B cell (primary cell): ENCODE measurements around the gene CCNK.

ENCODE experiments used
- CTCF ChIP-seq: fragments of 200-600 bp; IDR thresholded peaks from one replicate; pipeline ENCODE4 v1.8.0; 2022; ENCODE audit warnings: antibody characterized with exemption, mild to moderate bottlenecking
- EZH2 ChIP-seq: IDR thresholded peaks from 2 replicates; pipeline ENCODE4 v1.6.1; 2012; ENCODE audit warnings: borderline replicate concordance, low read depth, mild to moderate bottlenecking, moderate library complexity, low read length; ENCODE audit not compliant: insufficient read depth, poor library complexity, severe bottlenecking

DNA sequence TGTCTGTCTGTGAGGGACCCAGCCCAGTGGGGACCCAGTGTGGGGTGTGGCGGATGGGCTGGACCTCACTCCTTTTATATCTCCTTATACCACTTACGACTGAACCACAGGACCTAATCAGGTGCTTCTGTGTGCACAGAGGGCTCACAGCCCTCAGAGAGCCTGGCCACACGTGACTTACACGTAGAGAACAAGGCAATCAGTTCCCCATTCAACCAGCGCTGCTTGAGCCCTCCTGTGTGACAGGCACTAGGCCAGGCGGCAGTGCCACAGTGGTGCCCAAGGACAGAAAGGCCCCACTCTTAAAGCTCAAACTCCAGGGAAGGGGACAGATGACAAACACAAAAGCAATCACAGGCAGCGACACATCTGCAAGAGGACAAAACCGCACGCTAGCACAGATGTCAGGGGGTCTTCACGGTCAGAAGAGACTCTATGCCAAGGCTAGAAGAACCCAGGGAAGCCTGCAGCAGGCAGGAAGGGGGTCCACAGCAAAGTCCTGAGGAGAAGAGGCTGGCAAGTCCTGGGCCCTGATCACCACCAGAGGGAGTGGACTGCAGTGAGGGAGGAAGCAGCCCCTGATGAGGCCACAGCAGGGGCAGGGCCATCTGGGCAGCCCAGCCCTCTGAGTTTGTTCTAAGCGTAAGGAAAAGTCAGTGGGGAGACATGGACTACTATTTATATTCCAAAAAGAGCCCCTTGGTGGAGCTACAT lies 39.9 kb upstream of the CCNK start:
- TF ChIP-seq CTCF (no peak), EZH2 (no peak)
